ENCODE data around the gene PLA2G6.

DNA sequence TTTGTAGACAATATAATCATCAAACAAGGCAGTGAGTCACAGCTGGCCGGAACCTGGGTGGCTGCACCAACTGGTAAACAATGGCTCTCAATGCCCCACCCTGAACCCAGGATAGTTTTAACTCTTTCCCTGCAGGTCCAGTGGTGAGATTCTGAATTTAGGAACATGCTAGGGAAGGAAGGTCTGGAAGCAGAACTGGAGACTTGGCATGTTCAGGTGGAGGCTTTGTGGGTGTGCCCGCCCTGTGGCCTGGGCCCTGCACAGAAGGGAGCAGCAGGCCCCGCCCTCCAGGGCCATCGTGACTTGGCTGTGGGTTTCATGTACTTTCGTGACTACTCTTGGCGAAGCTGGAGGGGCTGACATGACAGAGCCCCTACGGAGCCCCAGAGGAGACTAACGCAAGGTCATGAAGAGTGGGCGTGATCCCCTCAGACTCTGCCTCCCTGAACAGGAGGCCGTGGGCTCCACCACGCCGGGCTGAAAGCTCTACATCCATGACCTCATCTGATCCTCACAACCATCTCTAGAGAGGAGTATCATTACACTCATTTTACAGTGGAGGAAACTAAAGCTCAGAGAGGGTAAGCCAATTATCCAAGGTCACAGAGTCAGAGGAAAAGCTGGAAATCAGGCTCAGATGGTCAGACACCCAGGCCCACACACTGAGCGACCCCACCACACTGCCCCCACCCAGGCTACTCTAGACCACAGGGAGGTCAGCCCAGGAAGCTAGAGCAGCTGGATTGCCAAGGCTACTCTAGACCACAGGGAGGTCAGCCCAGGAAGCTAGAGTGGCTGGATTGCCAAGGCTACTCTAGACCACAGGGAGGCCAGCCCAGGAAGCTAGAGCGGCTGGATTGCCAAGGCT is 47.5 kb upstream of the PLA2G6 start:
- TF ChIP-seq, protein P1, sequence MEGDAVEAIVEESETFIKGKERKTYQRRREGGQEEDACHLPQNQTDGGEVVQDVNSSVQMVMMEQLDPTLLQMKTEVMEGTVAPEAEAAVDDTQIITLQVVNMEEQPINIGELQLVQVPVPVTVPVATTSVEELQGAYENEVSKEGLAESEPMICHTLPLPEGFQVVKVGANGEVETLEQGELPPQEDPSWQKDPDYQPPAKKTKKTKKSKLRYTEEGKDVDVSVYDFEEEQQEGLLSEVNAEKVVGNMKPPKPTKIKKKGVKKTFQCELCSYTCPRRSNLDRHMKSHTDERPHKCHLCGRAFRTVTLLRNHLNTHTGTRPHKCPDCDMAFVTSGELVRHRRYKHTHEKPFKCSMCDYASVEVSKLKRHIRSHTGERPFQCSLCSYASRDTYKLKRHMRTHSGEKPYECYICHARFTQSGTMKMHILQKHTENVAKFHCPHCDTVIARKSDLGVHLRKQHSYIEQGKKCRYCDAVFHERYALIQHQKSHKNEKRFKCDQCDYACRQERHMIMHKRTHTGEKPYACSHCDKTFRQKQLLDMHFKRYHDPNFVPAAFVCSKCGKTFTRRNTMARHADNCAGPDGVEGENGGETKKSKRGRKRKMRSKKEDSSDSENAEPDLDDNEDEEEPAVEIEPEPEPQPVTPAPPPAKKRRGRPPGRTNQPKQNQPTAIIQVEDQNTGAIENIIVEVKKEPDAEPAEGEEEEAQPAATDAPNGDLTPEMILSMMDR (IDR thresholded peaks at IDR 0.05): no peak
- TF ChIP-seq POLR2A (IDR thresholded peaks at IDR 0.05): no peak

Measured in lower leg skin (tissue), 3 donors.